NCI-H69 (cell line): ENCODE results near the gene RND3.
A peak's percentile ranks its signal among the peaks of the same experiment; 100 is the strongest.

Experiments
- DNase-seq: peaks from one replicate; lab custom pipeline; 2025; lab: John Stamatoyannopoulos, UW

Gene RND3

DNA sequence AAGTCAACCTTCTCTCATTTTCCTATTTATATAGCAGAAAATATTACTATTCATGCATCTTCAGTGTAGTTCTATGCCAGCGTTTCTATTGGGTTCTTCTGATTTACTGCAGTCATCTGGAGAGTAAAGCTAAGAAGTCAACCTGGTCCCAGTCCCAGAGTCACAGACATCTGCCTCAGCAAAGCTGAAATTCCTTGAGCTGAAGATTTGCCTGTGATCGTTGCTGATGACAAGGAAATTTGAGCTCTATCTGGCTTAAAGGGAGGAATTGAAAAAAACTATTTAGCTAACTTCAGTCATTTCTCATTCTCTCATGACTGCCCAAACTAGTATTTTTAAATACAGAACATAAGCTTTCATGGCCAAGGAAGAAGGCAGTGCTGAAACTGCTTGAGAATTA lies 45.7 kb downstream of the RND3 start:
- DNase-seq, result peak; percentile 30

- no peak for DNase-seq
Observed at GRCh38 chr2:150441226-150441625, 46.2 kb downstream of the RND3 start.

- DNase-seq, result peak; percentile 64
Observed at GRCh38 chr2:150438654-150439053, 48.8 kb downstream of the RND3 start.

- no peak for DNase-seq
Observed at GRCh38 chr2:150438041-150438440, 49.4 kb downstream of the RND3 start.

DNA sequence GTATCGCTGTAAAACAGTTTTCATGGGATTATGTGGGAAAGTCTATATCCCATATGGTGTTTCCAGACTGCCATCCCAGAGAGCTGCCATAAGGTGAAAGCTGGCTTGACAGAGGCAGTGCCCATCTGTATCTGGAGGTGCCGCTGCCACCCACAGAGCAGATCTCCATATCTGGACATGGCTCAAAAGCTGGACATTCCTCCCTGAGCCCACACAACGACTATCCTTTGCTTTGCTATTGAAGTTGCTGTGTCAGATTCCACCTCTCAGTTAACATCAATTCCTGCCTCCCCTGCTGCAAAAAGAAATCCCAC lies 55.2 kb downstream of the RND3 start:
- DNase-seq, result peak; percentile 40

- DNase-seq, result peak; percentile 54
Observed at GRCh38 chr2:150431561-150432311, 55.7 kb downstream of the RND3 start.

- DNase-seq, result peak; percentile 64
Observed at GRCh38 chr2:150429384-150429961, 58.0 kb downstream of the RND3 start.

- DNase-seq, result peak; percentile 29
Observed at GRCh38 chr2:150428641-150429040, 58.8 kb downstream of the RND3 start.

DNA sequence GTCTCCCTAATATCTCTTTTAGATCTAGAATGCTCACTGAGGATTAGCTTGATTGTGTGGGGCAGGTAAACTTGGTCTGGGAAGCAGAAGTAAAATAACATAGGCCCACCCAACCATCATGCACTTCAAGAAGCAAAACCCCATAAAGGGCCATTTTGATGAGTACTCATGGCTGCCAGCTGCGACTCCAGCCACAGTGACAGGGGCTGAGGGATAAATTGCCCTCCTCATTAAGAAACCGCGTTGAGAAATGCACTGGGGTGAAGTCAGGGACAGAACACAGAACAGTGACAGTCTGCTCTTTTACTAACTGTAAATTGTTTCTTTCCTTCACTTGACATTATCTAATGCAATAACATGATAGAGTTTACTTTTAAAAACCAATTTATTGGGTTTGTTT lies 60.2 kb downstream of the RND3 start:
- DNase-seq, result peak; percentile 74

DNA sequence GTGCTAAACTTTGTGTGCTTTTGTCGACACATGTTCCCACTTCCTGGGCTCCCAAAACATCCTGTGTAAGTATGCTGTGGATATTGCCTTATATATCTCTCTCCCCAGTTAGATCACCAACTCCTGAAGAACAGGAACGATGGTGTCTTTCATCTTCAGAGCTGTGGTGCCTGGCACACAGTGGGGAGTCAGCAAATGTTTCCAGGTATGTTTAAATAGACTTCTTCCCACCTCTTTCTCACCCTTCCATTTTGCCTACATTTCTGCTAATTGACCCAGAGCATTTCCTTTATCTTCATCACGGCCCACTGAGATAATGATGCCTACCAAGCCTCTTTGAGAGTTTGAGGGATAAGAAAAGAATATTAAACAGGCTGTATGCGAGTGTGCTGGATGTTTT lies 60.7 kb downstream of the RND3 start:
- peak; percentile 84 for DNase-seq

GRCh38 chr2:150426315-150426714 lies 61.2 kb downstream of the RND3 start:
- no peak for DNase-seq

DNA sequence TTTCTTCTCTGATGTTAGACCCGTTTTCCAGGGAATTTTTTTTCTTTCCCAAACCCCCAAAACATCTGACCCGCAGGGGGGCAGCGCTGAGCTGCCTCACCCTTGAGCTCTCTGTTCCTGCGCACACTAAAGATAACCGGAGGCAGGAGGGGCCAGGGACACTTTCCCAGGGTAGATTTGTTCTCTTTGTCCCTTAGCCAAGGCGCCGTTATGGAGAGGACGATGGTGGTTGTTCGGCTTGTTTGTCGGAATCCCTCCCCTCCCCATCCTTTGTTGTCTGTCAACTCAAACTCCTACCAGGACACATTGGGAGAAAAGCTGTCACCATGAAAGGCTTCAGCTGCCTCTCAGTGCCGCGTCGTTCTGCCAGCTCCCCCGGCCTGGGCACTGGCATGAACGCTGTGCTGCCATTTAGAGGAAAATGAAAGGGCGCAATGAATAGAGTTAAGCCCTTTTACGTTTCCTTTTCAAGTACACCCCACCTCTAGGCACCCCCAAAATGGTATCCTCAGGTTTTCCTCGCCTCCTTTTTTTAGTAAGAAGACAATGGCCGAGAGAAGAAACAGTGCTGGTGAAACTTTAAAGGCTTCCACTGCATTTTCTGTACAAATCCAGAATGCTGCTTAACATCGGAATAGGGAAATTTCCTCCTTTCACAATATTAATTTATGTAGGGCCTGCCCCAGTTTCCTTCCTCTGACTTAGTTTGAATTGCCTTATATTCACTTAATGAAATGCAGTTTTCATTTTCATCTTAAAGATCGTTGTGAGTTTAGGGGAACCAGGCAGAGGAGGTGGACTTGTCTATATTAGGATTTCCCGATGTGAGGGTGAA lies 62.1 kb downstream of the RND3 start:
- DNase-seq, result peak; percentile 59

GRCh38 chr2:150424406-150424805 lies 63.1 kb downstream of the RND3 start:
- peak; percentile 11 for DNase-seq

DNA sequence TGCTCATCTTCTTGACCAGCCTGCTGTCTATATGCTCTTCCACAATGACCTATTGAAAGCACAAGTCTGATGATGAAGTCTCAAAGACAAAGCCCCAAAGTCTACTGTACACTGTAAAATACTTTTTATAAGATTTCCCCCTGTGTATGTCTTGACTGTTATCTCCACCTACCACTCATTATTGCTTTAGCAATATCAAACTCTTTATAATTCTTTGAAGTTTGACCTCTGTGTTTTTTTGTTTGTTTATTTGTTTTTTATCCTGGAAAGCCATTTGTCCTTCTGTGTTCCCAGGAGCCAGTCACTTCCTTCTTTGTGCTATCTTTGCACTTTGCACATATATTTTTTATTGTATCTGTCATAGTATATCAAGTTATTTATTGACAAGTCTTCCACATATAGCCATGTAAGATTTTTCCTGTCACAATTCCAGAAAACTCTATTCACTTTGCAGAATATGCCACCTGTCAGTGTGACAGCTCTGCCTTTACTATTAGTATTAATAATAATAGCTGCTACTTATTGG lies 66.3 kb downstream of the RND3 start:
- no peak for DNase-seq

GRCh38 chr2:150418916-150419315 lies 68.6 kb downstream of the RND3 start:
- no peak for DNase-seq
